OCI-LY7 (cell line): ENCODE results near the gene SMIM44.

Source experiments
- EZH2phosphoT487 ChIP-seq: fragments of 200-600 bp; sonication (generic); IDR thresholded peaks from 2 replicates; pipeline ENCODE4 v1.6.1; 2018; ENCODE audit warnings: low read depth, borderline replicate concordance, mild to moderate bottlenecking, mixed run types, antibody characterized with exemption, low read length, moderate library complexity, mixed read lengths
- TF ChIP-seq, protein P1 (sequence below): fragments of 200-600 bp; sonication (generic); conservative IDR thresholded peaks from 2 replicates; pipeline ENCODE4 v1.5.1; 2014; ENCODE audit warnings: mild to moderate bottlenecking, antibody characterized with exemption, low read length, moderate library complexity, mixed read lengths

DNA sequence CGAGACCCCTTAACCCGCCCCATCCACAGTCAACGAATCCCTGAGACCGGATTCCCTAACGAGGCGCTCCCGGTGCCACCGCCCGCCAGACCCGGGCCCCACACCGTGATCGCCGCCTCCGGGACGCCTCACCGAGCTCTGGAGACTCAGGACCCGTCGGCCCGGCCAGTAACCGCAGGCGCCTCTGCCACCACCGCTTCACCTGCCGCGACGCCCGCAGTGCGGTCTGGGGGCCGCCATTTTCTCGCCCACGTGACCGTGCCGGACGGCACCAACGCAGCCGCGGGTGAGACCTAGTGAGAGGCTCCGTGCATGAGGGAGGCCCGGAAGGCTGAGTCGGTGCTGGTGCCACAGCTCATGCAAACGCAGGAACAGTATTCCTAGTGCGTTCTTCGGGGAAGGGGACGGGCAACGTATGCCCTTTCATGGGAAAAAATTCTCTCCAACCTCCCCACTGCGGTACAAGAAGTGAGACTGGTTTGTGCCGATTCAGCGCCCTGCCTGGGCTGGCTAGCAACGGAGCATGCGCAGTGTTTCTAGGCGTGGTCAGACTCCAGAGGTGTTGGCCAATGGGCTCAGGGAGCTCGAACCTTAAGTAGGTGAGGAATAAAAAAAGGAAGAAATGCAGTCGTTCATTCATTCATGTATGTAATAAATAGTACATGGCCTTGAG lies 17.3 kb upstream of the SMIM44 start, which contains the start of gene DOHH:
- TF ChIP-seq, protein P1, sequence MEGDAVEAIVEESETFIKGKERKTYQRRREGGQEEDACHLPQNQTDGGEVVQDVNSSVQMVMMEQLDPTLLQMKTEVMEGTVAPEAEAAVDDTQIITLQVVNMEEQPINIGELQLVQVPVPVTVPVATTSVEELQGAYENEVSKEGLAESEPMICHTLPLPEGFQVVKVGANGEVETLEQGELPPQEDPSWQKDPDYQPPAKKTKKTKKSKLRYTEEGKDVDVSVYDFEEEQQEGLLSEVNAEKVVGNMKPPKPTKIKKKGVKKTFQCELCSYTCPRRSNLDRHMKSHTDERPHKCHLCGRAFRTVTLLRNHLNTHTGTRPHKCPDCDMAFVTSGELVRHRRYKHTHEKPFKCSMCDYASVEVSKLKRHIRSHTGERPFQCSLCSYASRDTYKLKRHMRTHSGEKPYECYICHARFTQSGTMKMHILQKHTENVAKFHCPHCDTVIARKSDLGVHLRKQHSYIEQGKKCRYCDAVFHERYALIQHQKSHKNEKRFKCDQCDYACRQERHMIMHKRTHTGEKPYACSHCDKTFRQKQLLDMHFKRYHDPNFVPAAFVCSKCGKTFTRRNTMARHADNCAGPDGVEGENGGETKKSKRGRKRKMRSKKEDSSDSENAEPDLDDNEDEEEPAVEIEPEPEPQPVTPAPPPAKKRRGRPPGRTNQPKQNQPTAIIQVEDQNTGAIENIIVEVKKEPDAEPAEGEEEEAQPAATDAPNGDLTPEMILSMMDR = no peak
- TF ChIP-seq EZH2phosphoT487 = no peak
